HUES6 (cell line): ENCODE data around the gene RHOF.

Experiments used
- H3K27ac ChIP-seq: 2 replicates; pipeline ENCODE4 v1.7.0; 2013; ENCODE audit warnings: low read depth, mild to moderate bottlenecking, low read length, inconsistent platforms
- H3K27me3 ChIP-seq: 2 replicates; pipeline ENCODE4 v1.6.1; 2013; ENCODE audit warnings: low read length; ENCODE audit not compliant: control insufficient read depth, insufficient read depth
- H3K36me3 ChIP-seq: 2 replicates; pipeline ENCODE4 v1.6.1; 2013; ENCODE audit warnings: low read length; ENCODE audit not compliant: control insufficient read depth, insufficient read depth
- H3K4me1 ChIP-seq: 2 replicates; pipeline ENCODE4 v1.6.1; 2013; ENCODE audit warnings: low read length; ENCODE audit not compliant: control insufficient read depth, insufficient read depth
- H3K4me3 ChIP-seq: 2 replicates; pipeline ENCODE4 v1.5.1; 2013; ENCODE audit warnings: low read depth, low read length
- H3K9ac ChIP-seq: one replicate; pipeline ENCODE4 v1.6.1; 2013; ENCODE audit warnings: mild to moderate bottlenecking, low read length
- H3K9me3 ChIP-seq: 2 replicates; pipeline ENCODE4 v1.6.1; 2013; ENCODE audit warnings: low read depth, low read length; ENCODE audit not compliant: control insufficient read depth, insufficient read depth

RHOF gene

GRCh38 chr12:121816925-121817647 lies 23.6 kb upstream of the RHOF start:
- peaks cover 66% of the 10 kb centered on the region for H3K36me3 ChIP-seq
- H3K4me1 ChIP-seq = peaks cover 4% of the 10 kb centered on the region
- H3K4me3 ChIP-seq = no peak overlapping the region
- no peaks in the 10 kb centered on the region for H3K9me3 ChIP-seq
- no peaks in the 10 kb centered on the region for H3K27me3 ChIP-seq
- H3K9ac ChIP-seq = no peak overlapping the region
- no peak overlapping the region for H3K27ac ChIP-seq

DNA sequence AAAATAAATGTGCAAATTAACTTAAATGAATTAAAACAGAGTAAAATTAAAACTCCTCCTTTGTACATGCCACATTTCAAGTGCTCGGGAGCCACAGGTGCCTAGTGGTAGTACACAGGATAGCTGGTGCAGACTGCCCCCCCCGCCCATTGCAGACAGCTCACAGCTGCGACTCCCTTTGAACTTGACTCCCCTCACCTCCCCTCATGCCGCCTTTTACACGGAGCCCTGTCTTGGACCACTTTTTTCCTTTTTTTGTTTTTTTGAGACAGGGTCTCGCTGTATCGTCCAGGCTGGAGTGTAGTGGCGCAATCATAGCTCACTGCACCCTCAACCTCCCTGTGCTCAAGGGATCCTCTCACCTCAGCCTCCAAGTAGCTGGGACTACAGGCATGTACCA lies 21.8 kb upstream of the RHOF start:
- H3K27ac ChIP-seq = no peak overlapping the region
- H3K9me3 ChIP-seq = no peaks in the 10 kb centered on the region
- no peaks in the 10 kb centered on the region for H3K27me3 ChIP-seq
- peaks cover 62% of the 10 kb centered on the region for H3K36me3 ChIP-seq
- H3K9ac ChIP-seq = no peak overlapping the region
- peaks cover 15% of the 10 kb centered on the region for H3K4me1 ChIP-seq
- H3K4me3 ChIP-seq = no peak overlapping the region

GRCh38 chr12:121814429-121815119 lies 21.1 kb upstream of the RHOF start:
- Histone ChIP-seq H3K4me3 (no peak overlapping the region), H3K9ac (no peak overlapping the region), H3K36me3 (peaks cover 62% of the 10 kb centered on the region)

DNA sequence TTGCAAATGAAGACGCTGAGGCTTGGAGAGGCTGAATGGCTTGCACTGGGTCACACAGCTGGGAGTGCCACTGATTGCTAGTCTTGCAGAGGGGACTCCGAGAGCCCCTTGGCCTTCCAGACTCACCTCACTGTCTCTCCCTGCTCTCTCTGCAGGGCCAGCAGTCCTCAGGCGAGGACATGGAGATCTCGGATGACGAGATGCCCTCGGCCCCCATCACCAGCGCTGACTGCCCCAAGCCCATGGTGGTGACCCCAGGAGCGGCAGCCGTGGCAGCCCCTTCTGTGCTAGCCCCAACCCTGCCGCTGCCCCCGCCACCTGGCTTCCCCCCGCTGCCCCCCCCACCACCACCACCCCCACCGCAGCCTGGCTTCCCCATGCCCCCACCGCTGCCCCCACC lies 20.5 kb upstream of the RHOF start:
- no peak overlapping the region for H3K9ac ChIP-seq
- peaks cover 15% of the 10 kb centered on the region for H3K4me1 ChIP-seq
- H3K27me3 ChIP-seq = no peaks in the 10 kb centered on the region
- H3K27ac ChIP-seq = no peak overlapping the region
- no peaks in the 10 kb centered on the region for H3K9me3 ChIP-seq
- H3K4me3 ChIP-seq = no peak overlapping the region
- peaks cover 62% of the 10 kb centered on the region for H3K36me3 ChIP-seq

More at GRCh38 chr12:121814429-121815119, 21.1 kb upstream of the RHOF start:
- H3K4me1 ChIP-seq = peaks cover 15% of the 10 kb centered on the region
- no peak overlapping the region for H3K27ac ChIP-seq
- H3K9me3 ChIP-seq = no peaks in the 10 kb centered on the region
- H3K27me3 ChIP-seq = no peaks in the 10 kb centered on the region

GRCh38 chr12:121812921-121813896 lies 19.7 kb upstream of the RHOF start:
- Histone ChIP-seq H3K27ac (no peak overlapping the region), H3K9ac (no peak overlapping the region), H3K27me3 (no peaks in the 10 kb centered on the region), H3K36me3 (peaks cover 68% of the 10 kb centered on the region), H3K4me3 (peak overlapping the region; percentile 83), H3K9me3 (no peaks in the 10 kb centered on the region), H3K4me1 (peaks cover 15% of the 10 kb centered on the region)

GRCh38 chr12:121812320-121812871 lies 18.9 kb upstream of the RHOF start:
- H3K36me3 ChIP-seq = peaks cover 67% of the 10 kb centered on the region
- H3K27me3 ChIP-seq = no peaks in the 10 kb centered on the region
- peaks cover 15% of the 10 kb centered on the region for H3K4me1 ChIP-seq
- H3K4me3 ChIP-seq = peak overlapping the region; percentile 83
- peak overlapping the region; percentile 15; the same call in 1 of the 2 replicates for H3K27ac ChIP-seq
- H3K9me3 ChIP-seq = no peaks in the 10 kb centered on the region
- H3K9ac ChIP-seq = peak overlapping the region; percentile 54

GRCh38 chr12:121811434-121812319 lies 18.2 kb upstream of the RHOF start:
- Histone ChIP-seq H3K4me1 (peaks cover 20% of the 10 kb centered on the region), H3K9ac (peak overlapping the region; percentile 54), H3K4me3 (peak overlapping the region; percentile 83), H3K9me3 (no peaks in the 10 kb centered on the region), H3K27me3 (no peaks in the 10 kb centered on the region), H3K36me3 (peaks cover 65% of the 10 kb centered on the region), H3K27ac (peak overlapping the region; percentile 15; the same call in 1 of the 2 replicates)

- Histone ChIP-seq H3K36me3 (peaks cover 62% of the 10 kb centered on the region), H3K4me3 (peak overlapping the region; percentile 83), H3K4me1 (peaks cover 26% of the 10 kb centered on the region)
Observed at GRCh38 chr12:121810833-121811433, 17.4 kb upstream of the RHOF start.

DNA sequence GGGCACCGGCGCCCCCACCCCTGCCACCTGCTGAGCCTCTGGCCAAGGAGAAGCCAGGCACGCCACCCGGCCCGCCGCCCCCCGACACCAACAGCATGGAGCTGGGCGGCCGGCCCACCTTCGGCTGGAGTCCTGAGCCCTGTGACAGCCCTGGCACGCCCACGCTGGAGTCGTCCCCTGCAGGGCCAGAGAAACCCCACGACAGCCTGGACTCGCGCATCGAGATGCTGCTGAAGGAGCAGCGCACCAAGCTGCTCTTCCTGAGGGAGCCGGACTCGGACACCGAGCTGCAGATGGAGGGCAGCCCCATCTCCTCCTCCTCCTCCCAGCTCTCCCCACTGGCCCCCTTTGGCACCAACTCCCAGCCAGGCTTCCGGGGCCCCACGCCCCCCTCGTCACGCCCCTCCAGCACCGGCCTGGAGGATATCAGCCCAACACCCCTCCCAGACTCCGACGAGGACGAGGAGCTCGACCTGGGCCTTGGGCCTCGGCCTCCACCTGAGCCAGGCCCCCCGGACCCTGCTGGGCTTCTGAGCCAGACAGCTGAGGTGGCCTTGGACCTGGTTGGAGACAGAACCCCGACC lies 16.8 kb upstream of the RHOF start:
- Histone ChIP-seq H3K4me1 (peaks cover 29% of the 10 kb centered on the region), H3K9me3 (no peaks in the 10 kb centered on the region), H3K9ac (no peak overlapping the region), H3K27me3 (no peaks in the 10 kb centered on the region), H3K4me3 (no peak overlapping the region), H3K36me3 (peaks cover 61% of the 10 kb centered on the region), H3K27ac (no peak overlapping the region)

More at GRCh38 chr12:121810833-121811433, 17.4 kb upstream of the RHOF start:
- Histone ChIP-seq H3K27ac (no peak overlapping the region), H3K9me3 (no peaks in the 10 kb centered on the region), H3K27me3 (no peaks in the 10 kb centered on the region), H3K9ac (no peak overlapping the region)
